ENCODE results near the gene WDR1. TPM values are rescaled to one million over a fixed set of nuclear protein-coding genes. Genes with fewer than 3 reads are reported as not detected.

The WDR1 gene
- total RNA-seq, 1 experiment from 2014 or later = 223 TPM

DNA sequence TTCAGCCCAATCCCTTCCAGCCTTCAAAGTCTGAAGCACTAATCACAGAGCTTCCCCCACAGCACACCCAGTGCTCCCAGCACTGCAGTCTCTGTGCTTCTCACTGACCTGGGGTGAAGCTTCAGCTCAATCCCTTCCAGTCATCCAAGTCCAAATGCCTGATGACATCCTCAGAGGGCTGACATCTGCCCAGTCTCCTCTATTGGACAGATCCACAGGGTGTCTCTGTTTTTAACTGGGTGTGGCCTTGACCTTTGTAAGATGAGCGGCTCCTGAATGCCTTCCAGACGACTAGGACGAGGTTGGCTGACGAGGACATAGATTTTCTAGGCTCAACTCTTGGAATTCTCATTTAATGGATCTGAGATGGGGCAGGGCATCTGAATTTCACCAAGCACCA, 87.7 kb downstream of the WDR1 start:
- CTCF ChIA-PET = no interaction called here
- Histone ChIP-seq H3K4me3 (replicated peaks in 1 of 2; ENCODE audit: low read depth in 1 of 2, low read length in 2 of 2) (no peak overlapping the region), H4K20me1 (ENCODE audit: insufficient read depth) (no peaks in the 10 kb centered on the region), H3K36me3 (ENCODE audit: control insufficient read depth in 1 of 2, insufficient read depth in 2 of 2, low read length in 2 of 2) (no peaks in the 10 kb centered on the region), H3K4me2 (ENCODE audit: low read length) (peak overlapping the region; percentile 53), H3K9me3 (ENCODE audit: control insufficient read depth in 1 of 2, insufficient read depth in 1 of 2, low read depth in 1 of 2, low read length in 2 of 2) (no peaks in the 10 kb centered on the region), H3K27ac (ENCODE audit: low read depth, low read length) (no peak overlapping the region), H3K79me2 (ENCODE audit: insufficient read depth, low read length) (no peaks in the 10 kb centered on the region), H3K9ac (ENCODE audit: low read length) (no peak overlapping the region), H2AFZ (ENCODE audit: low read depth, low read length, poor library complexity, severe bottlenecking) (no peak overlapping the region), H3K9me2 (ENCODE audit: insufficient read depth) (no peaks in the 10 kb centered on the region), H3K4me1 (ENCODE audit: control insufficient read depth in 1 of 2, insufficient read depth in 2 of 2, low read length in 2 of 2) (peaks cover 12 to 29% of the 10 kb centered on the region in 2 experiments), H3K27me3 (ENCODE audit: insufficient read depth, low read length) (no peaks in the 10 kb centered on the region)
- intact Hi-C loops (cut with micrococcal nuclease) = no loop called here
- RAD21 ChIA-PET (ENCODE audit: low non-redundant PET in 1 of 2, low total read pairs in 2 of 2, uncharacterized antibody in 2 of 2, unreplicated experiment in 2 of 2) = no interaction called here
- no TSS peak for BruUV-seq (replicated peaks)
- no peak for DNase-seq (ENCODE audit: low read depth, low spot score)
- no peak for TF ChIP-seq ZFX (IDR thresholded peaks at IDR 0.05)
- no peak for TF ChIP-seq SP1 (IDR thresholded peaks at IDR 0.05; ENCODE audit: low read depth)
- TF ChIP-seq POLR2AphosphoS5 (IDR thresholded peaks at IDR 0.05; ENCODE audit: low read depth, low read length) = no peak
- TF ChIP-seq FOSL1 (IDR thresholded peaks at IDR 0.05; ENCODE audit: low read depth) = no peak
- TF ChIP-seq, protein P1, sequence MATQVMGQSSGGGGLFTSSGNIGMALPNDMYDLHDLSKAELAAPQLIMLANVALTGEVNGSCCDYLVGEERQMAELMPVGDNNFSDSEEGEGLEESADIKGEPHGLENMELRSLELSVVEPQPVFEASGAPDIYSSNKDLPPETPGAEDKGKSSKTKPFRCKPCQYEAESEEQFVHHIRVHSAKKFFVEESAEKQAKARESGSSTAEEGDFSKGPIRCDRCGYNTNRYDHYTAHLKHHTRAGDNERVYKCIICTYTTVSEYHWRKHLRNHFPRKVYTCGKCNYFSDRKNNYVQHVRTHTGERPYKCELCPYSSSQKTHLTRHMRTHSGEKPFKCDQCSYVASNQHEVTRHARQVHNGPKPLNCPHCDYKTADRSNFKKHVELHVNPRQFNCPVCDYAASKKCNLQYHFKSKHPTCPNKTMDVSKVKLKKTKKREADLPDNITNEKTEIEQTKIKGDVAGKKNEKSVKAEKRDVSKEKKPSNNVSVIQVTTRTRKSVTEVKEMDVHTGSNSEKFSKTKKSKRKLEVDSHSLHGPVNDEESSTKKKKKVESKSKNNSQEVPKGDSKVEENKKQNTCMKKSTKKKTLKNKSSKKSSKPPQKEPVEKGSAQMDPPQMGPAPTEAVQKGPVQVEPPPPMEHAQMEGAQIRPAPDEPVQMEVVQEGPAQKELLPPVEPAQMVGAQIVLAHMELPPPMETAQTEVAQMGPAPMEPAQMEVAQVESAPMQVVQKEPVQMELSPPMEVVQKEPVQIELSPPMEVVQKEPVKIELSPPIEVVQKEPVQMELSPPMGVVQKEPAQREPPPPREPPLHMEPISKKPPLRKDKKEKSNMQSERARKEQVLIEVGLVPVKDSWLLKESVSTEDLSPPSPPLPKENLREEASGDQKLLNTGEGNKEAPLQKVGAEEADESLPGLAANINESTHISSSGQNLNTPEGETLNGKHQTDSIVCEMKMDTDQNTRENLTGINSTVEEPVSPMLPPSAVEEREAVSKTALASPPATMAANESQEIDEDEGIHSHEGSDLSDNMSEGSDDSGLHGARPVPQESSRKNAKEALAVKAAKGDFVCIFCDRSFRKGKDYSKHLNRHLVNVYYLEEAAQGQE (IDR thresholded peaks at IDR 0.05; ENCODE audit: low read depth) = no peak
- TF ChIP-seq RAD21 (IDR thresholded peaks at IDR 0.05; ENCODE audit: low read depth) = no peak
- TF ChIP-seq TCF7L2 (IDR thresholded peaks at IDR 0.05; ENCODE audit: borderline replicate concordance, extremely low read depth, insufficient read depth, insufficient read length) = no peak
- TF ChIP-seq CEBPB (IDR thresholded peaks at IDR 0.05; ENCODE audit: low read depth) = no peak
- TF ChIP-seq ZNF274 (IDR thresholded peaks at IDR 0.05; ENCODE audit: low read depth, low read length) = no peak
- TF ChIP-seq EZH2phosphoT487 (IDR thresholded peaks at IDR 0.05; ENCODE audit: borderline replicate concordance) = no peak
- no peak for TF ChIP-seq SIN3A (IDR thresholded peaks at IDR 0.05; ENCODE audit: low read depth)
- TF ChIP-seq POLR2A (IDR thresholded peaks at IDR 0.05; ENCODE audit: borderline replicate concordance, extremely low read depth, insufficient read depth, insufficient read length) = no peak
- no peak for TF ChIP-seq JUND (IDR thresholded peaks at IDR 0.05)
- TF ChIP-seq, protein P2, sequence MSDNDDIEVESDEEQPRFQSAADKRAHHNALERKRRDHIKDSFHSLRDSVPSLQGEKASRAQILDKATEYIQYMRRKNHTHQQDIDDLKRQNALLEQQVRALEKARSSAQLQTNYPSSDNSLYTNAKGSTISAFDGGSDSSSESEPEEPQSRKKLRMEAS (IDR thresholded peaks at IDR 0.05) = no peak
- no peak for TF ChIP-seq SRF (IDR thresholded peaks at IDR 0.05; ENCODE audit: low read depth)
- no peak for TF ChIP-seq CBX3 (IDR thresholded peaks at IDR 0.05; ENCODE audit: low read depth)
- TF ChIP-seq, protein P3, sequence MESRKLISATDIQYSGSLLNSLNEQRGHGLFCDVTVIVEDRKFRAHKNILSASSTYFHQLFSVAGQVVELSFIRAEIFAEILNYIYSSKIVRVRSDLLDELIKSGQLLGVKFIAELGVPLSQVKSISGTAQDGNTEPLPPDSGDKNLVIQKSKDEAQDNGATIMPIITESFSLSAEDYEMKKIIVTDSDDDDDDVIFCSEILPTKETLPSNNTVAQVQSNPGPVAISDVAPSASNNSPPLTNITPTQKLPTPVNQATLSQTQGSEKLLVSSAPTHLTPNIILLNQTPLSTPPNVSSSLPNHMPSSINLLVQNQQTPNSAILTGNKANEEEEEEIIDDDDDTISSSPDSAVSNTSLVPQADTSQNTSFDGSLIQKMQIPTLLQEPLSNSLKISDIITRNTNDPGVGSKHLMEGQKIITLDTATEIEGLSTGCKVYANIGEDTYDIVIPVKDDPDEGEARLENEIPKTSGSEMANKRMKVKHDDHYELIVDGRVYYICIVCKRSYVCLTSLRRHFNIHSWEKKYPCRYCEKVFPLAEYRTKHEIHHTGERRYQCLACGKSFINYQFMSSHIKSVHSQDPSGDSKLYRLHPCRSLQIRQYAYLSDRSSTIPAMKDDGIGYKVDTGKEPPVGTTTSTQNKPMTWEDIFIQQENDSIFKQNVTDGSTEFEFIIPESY (IDR thresholded peaks at IDR 0.05; ENCODE audit: extremely low read depth, insufficient replicate concordance, low read length) = no peak
- TF ChIP-seq EGR1 (IDR thresholded peaks at IDR 0.05; ENCODE audit: low read depth) = no peak
- peak; percentile 72 for ATAC-seq
- POLR2A ChIA-PET = no interaction called here
